ENCODE data around the gene VAMP3. TPM values are rescaled to one million over a fixed set of nuclear protein-coding genes. Genes with fewer than 3 reads are reported as not detected.

VAMP3 gene
- total and polyA plus RNA-seq, 9 of the 15 experiments (the other 6 are each of a cell fraction or from before 2014, with no cell fraction given) = 27.1 to 71.3 (median 47.5) TPM

- TF ChIP-seq ZNF511 (CRISPR knock-in tag; IDR thresholded peaks at IDR 0.05) (no peak), ARID1B (IDR thresholded peaks at IDR 0.05) (no peak), RHOXF2B (CRISPR knock-in tag; conservative IDR thresholded peaks at IDR 0.05) (no peak), ATF4 (CRISPR knock-in tag; IDR thresholded peaks at IDR 0.05) (no peak), TAF1 (IDR thresholded peaks at IDR 0.05; ENCODE audit: control insufficient read depth, extremely low read depth, insufficient read depth, low read length, severe bottlenecking) (no peak), RB1 (IDR thresholded peaks at IDR 0.05; ENCODE audit: low read depth) (no peak), STAT5A (IDR thresholded peaks at IDR 0.05; ENCODE audit: borderline replicate concordance, low read length) (no peak), U2AF2 (optimal IDR thresholded peaks at IDR 0.05; ENCODE audit: low read depth, low read length) (no peak), RBFOX2 (IDR thresholded peaks at IDR 0.05; ENCODE audit: low read depth, low read length) (no peak), CBX1 (IDR thresholded peaks at IDR 0.05; ENCODE audit: low read depth) (no peak), NCOA6 (IDR thresholded peaks at IDR 0.05) (no peak), RFX1 (IDR thresholded peaks at IDR 0.05) (no peak)
- TF ChIP-seq, protein P1, sequence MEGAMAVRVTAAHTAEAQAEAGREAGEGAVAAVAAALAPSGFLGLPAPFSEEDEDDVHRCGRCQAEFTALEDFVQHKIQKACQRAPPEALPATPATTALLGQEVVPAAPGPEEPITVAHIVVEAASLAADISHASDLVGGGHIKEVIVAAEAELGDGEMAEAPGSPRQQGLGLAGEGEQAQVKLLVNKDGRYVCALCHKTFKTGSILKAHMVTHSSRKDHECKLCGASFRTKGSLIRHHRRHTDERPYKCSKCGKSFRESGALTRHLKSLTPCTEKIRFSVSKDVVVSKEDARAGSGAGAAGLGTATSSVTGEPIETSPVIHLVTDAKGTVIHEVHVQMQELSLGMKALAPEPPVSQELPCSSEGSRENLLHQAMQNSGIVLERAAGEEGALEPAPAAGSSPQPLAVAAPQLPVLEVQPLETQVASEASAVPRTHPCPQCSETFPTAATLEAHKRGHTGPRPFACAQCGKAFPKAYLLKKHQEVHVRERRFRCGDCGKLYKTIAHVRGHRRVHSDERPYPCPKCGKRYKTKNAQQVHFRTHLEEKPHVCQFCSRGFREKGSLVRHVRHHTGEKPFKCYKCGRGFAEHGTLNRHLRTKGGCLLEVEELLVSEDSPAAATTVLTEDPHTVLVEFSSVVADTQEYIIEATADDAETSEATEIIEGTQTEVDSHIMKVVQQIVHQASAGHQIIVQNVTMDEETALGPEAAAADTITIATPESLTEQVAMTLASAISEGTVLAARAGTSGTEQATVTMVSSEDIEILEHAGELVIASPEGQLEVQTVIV (CRISPR knock-in tag; IDR thresholded peaks at IDR 0.05; ENCODE audit: borderline replicate concordance) = no peak
Measured at GRCh38 chr1:7722670-7723012, 48.5 kb upstream of the VAMP3 start (continued).
